ENCODE measurements around the gene SLC16A2. TPM values are rescaled to one million over a fixed set of nuclear protein-coding genes. Genes with fewer than 3 reads are reported as not detected.

SLC16A2 gene
- total RNA-seq, 4 donors from 2014 or later: 1.3 to 2.4 (median 2.1) TPM

DNA sequence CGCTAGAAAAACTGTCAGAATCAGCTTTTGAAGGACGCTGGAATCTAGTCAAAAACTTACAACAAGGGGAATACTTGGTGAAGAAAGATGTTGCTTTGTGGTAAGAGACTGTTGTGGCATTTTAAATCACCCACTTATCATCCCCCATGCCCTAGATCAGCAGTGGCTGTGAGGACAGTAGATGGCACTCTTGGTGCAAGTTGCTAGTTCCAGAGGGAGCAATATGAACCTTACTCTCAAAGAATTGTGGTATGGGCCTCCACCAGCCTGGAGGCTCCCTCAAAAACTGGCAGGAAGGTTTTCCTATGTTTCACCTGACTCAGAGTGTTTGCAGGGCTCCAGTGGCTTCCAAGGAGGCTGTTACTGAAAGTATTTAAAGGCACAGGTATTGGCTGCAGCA lies 37.7 kb upstream of the SLC16A2 start:
- no peak for ATAC-seq
- Histone ChIP-seq H3K9me3 (no peaks in the 10 kb centered on the region), H3K36me3 (no peaks in the 10 kb centered on the region), H3K4me3 (no peak overlapping the region), H3K27ac (no peak overlapping the region), H3K27me3 (no peaks in the 10 kb centered on the region), H3K4me1 (no peaks in the 10 kb centered on the region)
- intact Hi-C loops (cut with DNase I; ENCODE audit: low total_unique reads): loop anchor here (1.0 to 5.0 kb wide), 2 partner anchors 154 to 167 kb away; no protein-coding TSS in a partner anchor
- no peak for TF ChIP-seq POLR2A (IDR thresholded peaks at IDR 0.05)
- TF ChIP-seq, protein P1, sequence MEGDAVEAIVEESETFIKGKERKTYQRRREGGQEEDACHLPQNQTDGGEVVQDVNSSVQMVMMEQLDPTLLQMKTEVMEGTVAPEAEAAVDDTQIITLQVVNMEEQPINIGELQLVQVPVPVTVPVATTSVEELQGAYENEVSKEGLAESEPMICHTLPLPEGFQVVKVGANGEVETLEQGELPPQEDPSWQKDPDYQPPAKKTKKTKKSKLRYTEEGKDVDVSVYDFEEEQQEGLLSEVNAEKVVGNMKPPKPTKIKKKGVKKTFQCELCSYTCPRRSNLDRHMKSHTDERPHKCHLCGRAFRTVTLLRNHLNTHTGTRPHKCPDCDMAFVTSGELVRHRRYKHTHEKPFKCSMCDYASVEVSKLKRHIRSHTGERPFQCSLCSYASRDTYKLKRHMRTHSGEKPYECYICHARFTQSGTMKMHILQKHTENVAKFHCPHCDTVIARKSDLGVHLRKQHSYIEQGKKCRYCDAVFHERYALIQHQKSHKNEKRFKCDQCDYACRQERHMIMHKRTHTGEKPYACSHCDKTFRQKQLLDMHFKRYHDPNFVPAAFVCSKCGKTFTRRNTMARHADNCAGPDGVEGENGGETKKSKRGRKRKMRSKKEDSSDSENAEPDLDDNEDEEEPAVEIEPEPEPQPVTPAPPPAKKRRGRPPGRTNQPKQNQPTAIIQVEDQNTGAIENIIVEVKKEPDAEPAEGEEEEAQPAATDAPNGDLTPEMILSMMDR (IDR thresholded peaks at IDR 0.05 in 4 of 5, conservative IDR thresholded peaks at IDR 0.05 in 1 of 5): peak in 1 of 5 experiments; percentile 44
- in situ Hi-C loops (cut with MboI; ENCODE audit: low sequenced_read_pairs in 4 of 4): loop anchor here in 3 of 4 donors (10.0 to 25.0 kb wide), 2 partner anchors 154 to 161 kb away; no protein-coding TSS in a partner anchor
- DNase-seq: no peak

DNA sequence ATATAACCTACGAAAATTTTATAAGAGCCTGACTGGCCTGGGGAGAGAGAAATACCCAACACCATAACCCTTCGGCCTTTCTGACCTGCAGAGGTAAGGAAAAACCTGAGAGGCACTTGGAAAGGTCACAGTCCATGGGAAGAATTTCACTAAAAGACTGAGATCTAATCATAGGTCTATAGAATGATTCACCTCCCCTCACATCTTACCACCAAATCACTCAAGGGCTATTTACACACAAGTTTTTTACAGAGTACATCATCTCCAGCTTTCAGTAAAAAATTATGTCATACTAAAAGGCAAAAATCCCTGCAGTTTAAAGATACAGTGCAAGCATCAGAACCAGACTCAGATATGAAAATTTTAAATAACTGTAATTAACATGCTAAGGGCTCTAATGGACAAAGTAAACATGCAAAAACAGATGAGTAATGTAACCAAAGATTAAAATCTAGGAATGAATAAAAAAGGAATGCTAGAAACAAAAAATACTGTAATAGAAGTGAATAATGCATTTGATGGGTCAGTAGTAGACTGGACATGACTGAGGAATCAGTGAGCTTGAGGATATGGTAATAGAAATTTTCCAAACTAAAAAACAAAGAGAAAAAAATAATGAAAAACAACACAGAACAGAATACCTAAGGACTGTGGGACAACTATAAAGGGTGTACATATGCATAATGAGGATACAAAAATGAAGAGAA lies 32.1 kb upstream of the SLC16A2 start:
- no peaks in the 10 kb centered on the region for H3K36me3 ChIP-seq
- DNase-seq (no peak), ATAC-seq (no peak)
- H3K27me3 ChIP-seq: peaks cover 0 to 6% (median 0%) of the 10 kb centered on the region in 3 donors
- H3K27ac ChIP-seq: no peak overlapping the region
- no peaks in the 10 kb centered on the region for H3K9me3 ChIP-seq
- intact Hi-C loops (cut with DNase I; ENCODE audit: low total_unique reads) (no loop called here), in situ Hi-C loops (cut with MboI; ENCODE audit: low sequenced_read_pairs in 4 of 4) (loop anchor here in 3 of 4 donors (10.0 to 25.0 kb wide), 2 partner anchors 148 to 156 kb away; no protein-coding TSS in a partner anchor)
- no peaks in the 10 kb centered on the region for H3K4me1 ChIP-seq
- TF ChIP-seq, protein P1 (IDR thresholded peaks at IDR 0.05 in 4 of 5, conservative IDR thresholded peaks at IDR 0.05 in 1 of 5): no peak
- no peak for TF ChIP-seq POLR2A (IDR thresholded peaks at IDR 0.05)
- H3K4me3 ChIP-seq: no peak overlapping the region

DNA sequence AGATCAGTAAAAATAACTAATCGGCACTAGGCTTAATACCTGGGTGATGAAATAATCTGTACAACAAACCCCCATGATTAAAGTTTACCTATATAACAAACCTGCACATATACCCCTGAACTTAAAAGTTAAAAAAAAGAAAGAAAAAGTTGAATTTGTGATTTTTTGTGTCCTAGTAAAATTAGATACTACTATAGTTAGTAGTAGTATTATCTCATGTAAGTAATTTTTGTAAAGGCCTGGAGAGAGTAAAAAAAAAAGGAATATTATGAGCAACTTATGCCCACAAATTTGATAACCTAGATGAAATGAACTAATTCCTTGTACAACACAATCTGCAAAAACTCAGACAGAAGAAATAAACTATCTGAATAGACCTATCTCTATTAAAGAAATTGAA lies 25.7 kb upstream of the SLC16A2 start:
- H3K4me1 ChIP-seq: no peaks in the 10 kb centered on the region
- H3K4me3 ChIP-seq: no peak overlapping the region
- no peaks in the 10 kb centered on the region for H3K36me3 ChIP-seq
- intact Hi-C loops (cut with DNase I; ENCODE audit: low total_unique reads) (no loop called here), in situ Hi-C loops (cut with MboI; ENCODE audit: low sequenced_read_pairs in 4 of 4) (loop anchor here in 2 of 4 donors (25.0 kb wide), 1 partner anchor 142 kb away; no protein-coding TSS in a partner anchor)
- H3K27ac ChIP-seq: no peak overlapping the region
- ATAC-seq (no peak), DNase-seq (no peak)
- TF ChIP-seq, protein P1 (IDR thresholded peaks at IDR 0.05 in 4 of 5, conservative IDR thresholded peaks at IDR 0.05 in 1 of 5): no peak
- no peak for TF ChIP-seq POLR2A (IDR thresholded peaks at IDR 0.05)
- peaks cover 0 to 3% (median 0%) of the 10 kb centered on the region in 3 donors for H3K27me3 ChIP-seq
- no peaks in the 10 kb centered on the region for H3K9me3 ChIP-seq

DNA sequence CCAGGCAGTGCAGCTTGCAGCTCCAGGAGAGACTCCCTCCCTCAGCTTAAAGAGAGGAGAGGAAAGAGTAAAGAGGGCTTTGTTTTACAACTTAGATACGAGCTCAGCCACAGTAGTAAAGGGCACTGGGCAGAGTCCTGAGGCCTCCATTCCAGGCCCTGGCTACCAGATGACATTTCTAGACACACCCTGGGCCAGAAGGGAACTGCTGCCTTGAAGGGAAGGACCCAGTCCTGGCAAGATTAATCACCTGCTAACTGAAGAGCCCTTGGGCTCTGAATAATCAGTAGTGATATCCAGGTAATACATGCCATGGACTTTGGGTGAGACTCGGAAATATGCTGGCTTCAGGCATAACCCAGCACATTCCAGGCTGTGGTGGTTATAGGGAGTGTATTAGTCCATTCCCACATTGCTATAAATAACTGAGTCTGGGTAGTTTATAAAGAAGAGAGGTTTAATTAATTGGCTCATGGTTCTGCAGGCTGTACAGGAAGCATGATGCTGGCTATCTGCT lies 15.3 kb upstream of the SLC16A2 start:
- no peak overlapping the region for H3K27ac ChIP-seq
- no peaks in the 10 kb centered on the region for H3K4me1 ChIP-seq
- H3K9me3 ChIP-seq: no peaks in the 10 kb centered on the region
- DNase-seq: no peak
- ATAC-seq: no peak
- no peak for TF ChIP-seq POLR2A (IDR thresholded peaks at IDR 0.05)
- TF ChIP-seq, protein P1 (IDR thresholded peaks at IDR 0.05 in 4 of 5, conservative IDR thresholded peaks at IDR 0.05 in 1 of 5): no peak
- H3K27me3 ChIP-seq: peaks cover 0 to 5% (median 0%) of the 10 kb centered on the region in 3 donors
- no peak overlapping the region for H3K4me3 ChIP-seq
- intact Hi-C loops (cut with DNase I; ENCODE audit: low total_unique reads): no loop called here
- H3K36me3 ChIP-seq: no peaks in the 10 kb centered on the region
- in situ Hi-C loops (cut with MboI; ENCODE audit: low sequenced_read_pairs in 4 of 4): no loop called here

Data from gastrocnemius medialis (tissue), 4 donors.